Neural progenitor cell (in vitro differentiated cells): ENCODE measurements around the gene MVD. TPM values are rescaled to one million over a fixed set of nuclear protein-coding genes. Genes with fewer than 3 reads are reported as not detected.

Source experiments
- DNase-seq: peaks from one replicate; pipeline ENCODE4 v3.0.0-alpha.2; 2016; ENCODE audit warnings: low spot score
- H2AFZ ChIP-seq: fragments of 200-600 bp; sonication (generic); replicated peaks from 2 replicates; pipeline ENCODE4 v1.6.1; 2016; ENCODE audit warnings: antibody characterized with exemption
- H3F3A ChIP-seq: fragments of 200-600 bp; sonication (generic); 2 replicates; pipeline ENCODE4 v1.6.1; 2016; ENCODE audit warnings: antibody characterized with exemption, low read depth
- H3K27ac ChIP-seq: fragments of 200-600 bp; sonication (generic); 2 replicates; pipeline ENCODE4 v1.5.1; 2016; ENCODE audit warnings: mild to moderate bottlenecking
- H3K27me3 ChIP-seq: fragments of 200-600 bp; sonication (generic); 2 replicates; pipeline ENCODE4 v1.6.1; 2016; ENCODE audit warnings: mild to moderate bottlenecking, moderate library complexity
- H3K36me3 ChIP-seq: fragments of 200-600 bp; sonication (generic); 2 replicates; pipeline ENCODE4 v1.5.1; 2016
- H3K4me1 ChIP-seq: fragments of 200-600 bp; sonication (generic); 2 replicates; pipeline ENCODE4 v1.6.1; 2016; ENCODE audit warnings: mixed run types
- H3K4me2 ChIP-seq: fragments of 200-600 bp; sonication (generic); 2 replicates; pipeline ENCODE4 v1.6.1; 2016
- H3K4me3 ChIP-seq: fragments of 200-600 bp; sonication (generic); 2 replicates; pipeline ENCODE4 v1.5.1; 2016
- H3K79me2 ChIP-seq: fragments of 200-600 bp; sonication (generic); 2 replicates; pipeline ENCODE4 v1.6.1; 2016; ENCODE audit warnings: low read depth
- H3K9ac ChIP-seq: fragments of 200-600 bp; sonication (generic); 2 replicates; pipeline ENCODE4 v1.6.1; 2016
- H3K9me3 ChIP-seq: fragments of 200-600 bp; sonication (generic); 2 replicates; pipeline ENCODE4 v1.5.1; 2016; ENCODE audit warnings: low read depth
- H4K20me1 ChIP-seq: fragments of 200-600 bp; sonication (generic); 2 replicates; pipeline ENCODE4 v1.6.1; 2016; ENCODE audit warnings: low read depth
- H3K27ac Mint-ChIP-seq: 3 replicates; pipeline ENCODE4 v1.8.0; 2021; ENCODE audit warnings: mixed read lengths
- H3K27me3 Mint-ChIP-seq: 2 replicates; pipeline ENCODE4 v1.8.0; 2022; ENCODE audit warnings: low read depth, mild to moderate bottlenecking, inconsistent platforms, moderate library complexity, mixed read lengths; ENCODE audit not compliant: insufficient read depth
- H3K36me3 Mint-ChIP-seq: 3 replicates; pipeline ENCODE4 v1.8.0; 2021; ENCODE audit warnings: mixed read lengths
- H3K4me1 Mint-ChIP-seq: 3 replicates; pipeline ENCODE4 v1.8.0; 2021; ENCODE audit warnings: mixed read lengths
- H3K4me3 Mint-ChIP-seq: 3 replicates; pipeline ENCODE4 v1.8.0; 2021; ENCODE audit warnings: mild to moderate bottlenecking, moderate library complexity, mixed read lengths
- H3K9me3 Mint-ChIP-seq: 3 replicates; pipeline ENCODE4 v1.8.0; 2020; ENCODE audit warnings: mixed read lengths
- CTCF ChIP-seq: fragments of 200-600 bp; sonication (generic); IDR thresholded peaks from 2 replicates; pipeline ENCODE4 v1.5.1; 2017; ENCODE audit warnings: antibody characterized with exemption, mild to moderate bottlenecking
- EZH2 ChIP-seq: fragments of 200-600 bp; sonication (generic); IDR thresholded peaks from 2 replicates; pipeline ENCODE4 v1.6.1; 2017; ENCODE audit warnings: antibody characterized with exemption, mild to moderate bottlenecking, moderate library complexity
- EZH2phosphoT487 ChIP-seq: fragments of 200-600 bp; sonication (generic); IDR thresholded peaks from 2 replicates; pipeline ENCODE4 v1.6.1; 2017; ENCODE audit warnings: antibody characterized with exemption
- total RNA-seq: library from RNA; depleted of rRNA; stranded (reverse); fragments of >200 nt; gene quantifications from 2 replicates; pipeline ENCODE4 v1.2.3, GENCODE V29; 2015; ENCODE audit warnings: low replicate concordance

Gene MVD
- total RNA-seq, 1 donor from 2014 or later, result 12.7 TPM

- H2AFZ ChIP-seq, result no peak overlapping the region
- H3K27ac ChIP-seq, result no peak overlapping the region
- no peaks in the 10 kb centered on the region for H3K36me3 ChIP-seq
- peaks cover 39% of the 10 kb centered on the region for H4K20me1 ChIP-seq
- H3K27me3 Mint-ChIP-seq, result peaks cover 7% of the 10 kb centered on the region
- H3K4me2 ChIP-seq, result no peak overlapping the region
- no peak overlapping the region for H3K4me3 Mint-ChIP-seq
- no peak for DNase-seq
- no peaks in the 10 kb centered on the region for H3K27me3 ChIP-seq
- H3K4me1 ChIP-seq, result peaks cover 4% of the 10 kb centered on the region
- H3K36me3 Mint-ChIP-seq, result peaks cover 2% of the 10 kb centered on the region
- H3K9me3 Mint-ChIP-seq, result no peaks in the 10 kb centered on the region
- H3K4me1 Mint-ChIP-seq, result peaks cover 16% of the 10 kb centered on the region
- no peak overlapping the region for H3K9ac ChIP-seq
- no peak for TF ChIP-seq EZH2
- TF ChIP-seq CTCF, result no peak
- TF ChIP-seq EZH2phosphoT487, result no peak
- H3K79me2 ChIP-seq, result peaks cover 40% of the 10 kb centered on the region
- H3K9me3 ChIP-seq, result no peaks in the 10 kb centered on the region
- peaks cover 4% of the 10 kb centered on the region for H3F3A ChIP-seq
- H3K27ac Mint-ChIP-seq, result peak overlapping the region; percentile 57
- no peak overlapping the region for H3K4me3 ChIP-seq
Observed at GRCh38 chr16:88658714-88659113, 4.2 kb downstream of the MVD start.

GRCh38 chr16:88657371-88657770 lies 5.5 kb downstream of the MVD start:
- Histone ChIP-seq H3F3A (peaks cover 4% of the 10 kb centered on the region), H3K4me3 (no peak overlapping the region), H3K4me1 (peaks cover 4% of the 10 kb centered on the region), H3K27me3 (no peaks in the 10 kb centered on the region), H3K4me2 (no peak overlapping the region), H3K9ac (no peak overlapping the region), H3K27ac (no peak overlapping the region), H4K20me1 (peaks cover 39% of the 10 kb centered on the region), H3K79me2 (peaks cover 37% of the 10 kb centered on the region), H3K9me3 (no peaks in the 10 kb centered on the region), H3K36me3 (no peaks in the 10 kb centered on the region), H2AFZ (no peak overlapping the region)
- peaks cover 7% of the 10 kb centered on the region for H3K27me3 Mint-ChIP-seq
- TF ChIP-seq EZH2, result no peak
- no peak for TF ChIP-seq EZH2phosphoT487
- TF ChIP-seq CTCF, result no peak
- H3K9me3 Mint-ChIP-seq, result no peaks in the 10 kb centered on the region
- H3K36me3 Mint-ChIP-seq, result peaks cover 2% of the 10 kb centered on the region
- DNase-seq, result no peak
- H3K4me1 Mint-ChIP-seq, result peaks cover 16% of the 10 kb centered on the region
- no peak overlapping the region for H3K4me3 Mint-ChIP-seq
- no peak overlapping the region for H3K27ac Mint-ChIP-seq

- Mint-ChIP-seq H3K4me1 (peaks cover 12% of the 10 kb centered on the region), H3K27ac (no peak overlapping the region), H3K9me3 (no peaks in the 10 kb centered on the region), H3K4me3 (no peak overlapping the region), H3K36me3 (peaks cover 2% of the 10 kb centered on the region), H3K27me3 (peaks cover 7% of the 10 kb centered on the region)
- peaks cover 10% of the 10 kb centered on the region for H3F3A ChIP-seq
- no peaks in the 10 kb centered on the region for H3K27me3 ChIP-seq
- H3K9ac ChIP-seq, result no peak overlapping the region
- no peak overlapping the region for H3K4me3 ChIP-seq
- H2AFZ ChIP-seq, result no peak overlapping the region
- H4K20me1 ChIP-seq, result peaks cover 37% of the 10 kb centered on the region
- no peak for TF ChIP-seq CTCF
- TF ChIP-seq EZH2, result no peak
- TF ChIP-seq EZH2phosphoT487, result no peak
- no peaks in the 10 kb centered on the region for H3K9me3 ChIP-seq
- DNase-seq, result no peak
- no peak overlapping the region for H3K27ac ChIP-seq
- H3K79me2 ChIP-seq, result peaks cover 28% of the 10 kb centered on the region
- H3K36me3 ChIP-seq, result no peaks in the 10 kb centered on the region
- no peak overlapping the region for H3K4me2 ChIP-seq
- peaks cover under 1% of the 10 kb centered on the region for H3K4me1 ChIP-seq
Observed at GRCh38 chr16:88656291-88656980, 6.5 kb downstream of the MVD start.
